Measurements from ENCODE around the gene PKP3.
A peak's percentile ranks its signal among the peaks of the same experiment; 100 is the strongest.

Gene PKP3

GRCh38 chr11:392102-392777 is 1.8 kb upstream of the PKP3 start:
- TF ChIP-seq ZFX (IDR thresholded peaks at IDR 0.05) (no peak), CTCF (conservative IDR thresholded peaks at IDR 0.05) (no peak)
- H3K27ac ChIP-seq = no peak overlapping the region

GRCh38 chr11:393219-394033 is 583 bp upstream of the PKP3 start:
- H3K27ac ChIP-seq = peak overlapping the region; percentile 93
- no peak for TF ChIP-seq ZFX (IDR thresholded peaks at IDR 0.05)

GRCh38 chr11:394858-395655 is 1.0 kb downstream of the PKP3 start:
- TF ChIP-seq CTCF (conservative IDR thresholded peaks at IDR 0.05) (no peak), ZFX (IDR thresholded peaks at IDR 0.05) (no peak)
- peak overlapping the region; percentile 93 for H3K27ac ChIP-seq

- H3K27ac ChIP-seq = peak overlapping the region; percentile 93
- TF ChIP-seq CTCF (conservative IDR thresholded peaks at IDR 0.05) = no peak
These were observed 1.9 kb downstream of the PKP3 start for GRCh38 chr11:395866-396265.

GRCh38 chr11:396511-396947 is 2.5 kb downstream of the PKP3 start:
- peak overlapping the region; percentile 93 for H3K27ac ChIP-seq
- TF ChIP-seq CTCF (conservative IDR thresholded peaks at IDR 0.05) (no peak; the same call in 1 of the 2 replicates), ZFX (IDR thresholded peaks at IDR 0.05) (no peak)

GRCh38 chr11:396948-397548 is 3.0 kb downstream of the PKP3 start:
- TF ChIP-seq ZFX (IDR thresholded peaks at IDR 0.05) = no peak
- TF ChIP-seq CTCF (conservative IDR thresholded peaks at IDR 0.05) = no peak

GRCh38 chr11:398826-399225 is 4.8 kb downstream of the PKP3 start:
- H3K27ac ChIP-seq = no peak overlapping the region
- TF ChIP-seq CTCF (conservative IDR thresholded peaks at IDR 0.05) (no peak), ZFX (IDR thresholded peaks at IDR 0.05) (no peak)

More at GRCh38 chr11:396948-397548, 3.0 kb downstream of the PKP3 start:
- no peak overlapping the region for H3K27ac ChIP-seq
